Thyroid gland (tissue), 4 donors: Measurements from ENCODE around the gene CSMD2. TPM values are rescaled to one million over a fixed set of nuclear protein-coding genes. Genes with fewer than 3 reads are reported as not detected.

Experiments
- DNase-seq, 2 donors: peaks; one replicate each; pipeline ENCODE4 v3.0.0-alpha.2; 2019
- H3K27ac ChIP-seq, 3 donors: fragments of 200-600 bp; sonication (generic); 1 replicate in 2 of 3; 2 replicates in 1 of 3; pipeline ENCODE4 v1.5.1; 2016 to 2019; ENCODE audit warnings: mild to moderate bottlenecking in 1 of 3, moderate library complexity in 1 of 3
- H3K27me3 ChIP-seq: fragments of 200-600 bp; sonication (generic); one replicate; pipeline ENCODE4 v1.5.1; 2019
- H3K36me3 ChIP-seq, 2 donors: fragments of 200-600 bp; sonication (generic); one replicate each; pipeline ENCODE4 v1.5.1; 2016 to 2019
- H3K4me1 ChIP-seq, 2 donors: fragments of 200-600 bp; sonication (generic); one replicate each; pipeline ENCODE4 v1.5.1; 2017 to 2019
- H3K4me3 ChIP-seq, 3 donors: fragments of 200-600 bp; sonication (generic); replicated peaks in 1 of 3; 1 replicate in 2 of 3; 2 replicates in 1 of 3; pipeline ENCODE4 v1.5.1; 2016; ENCODE audit warnings: mild to moderate bottlenecking in 1 of 3
- H3K9me3 ChIP-seq: fragments of 200-600 bp; sonication (generic); one replicate; pipeline ENCODE4 v1.5.1; 2017
- POLR2A ChIP-seq, 2 donors: fragments of 450-650 bp; IDR thresholded peaks; one replicate each; pipeline ENCODE4 v1.6.1; 2017; ENCODE audit warnings: antibody characterized with exemption in 2 of 2, mild to moderate bottlenecking in 2 of 2, moderate library complexity in 1 of 2
- WGBS, 2 donors: methylation state at CpG; one replicate each; pipeline ENCODE4 v1.1.5; 2017; 5-methylcytosine and 5-hydroxymethylcytosine counted together
- intact Hi-C: fragments of 100-400 bp; cut with DNase I; formaldehyde crosslinking; loops from one replicate; pipeline ENCODE4 v1.15.1; 2023
- total RNA-seq, 4 donors: library from RNA; depleted of rRNA; stranded (reverse); fragments of >200 nt; gene quantifications; one replicate each; pipeline ENCODE4 v1.2.3, GENCODE V29; 2016
- TF ChIP-seq, protein P1 (sequence below), 6 experiments: fragments of 200-600 bp in 3 of 6; fragments of 450-650 bp in 3 of 6; sonication (generic) in 3 of 6; IDR thresholded peaks; one replicate each; pipeline ENCODE4 v1.5.1; 2016 to 2019; ENCODE audit warnings: antibody characterized with exemption in 6 of 6, mild to moderate bottlenecking in 2 of 6, inconsistent platforms in 1 of 6, moderate library complexity in 1 of 6

The CSMD2 gene
- total RNA-seq, 4 donors from 2014 or later = 0.10 to 0.45 (median 0.13) TPM; not detected in 1

GRCh38 chr1:33586795-33587194 is 578.2 kb downstream of the CSMD2 start:
- no peak overlapping the region for H3K4me3 ChIP-seq
- TF ChIP-seq POLR2A (IDR thresholded peaks at IDR 0.05) = no peak
- TF ChIP-seq, protein P1, sequence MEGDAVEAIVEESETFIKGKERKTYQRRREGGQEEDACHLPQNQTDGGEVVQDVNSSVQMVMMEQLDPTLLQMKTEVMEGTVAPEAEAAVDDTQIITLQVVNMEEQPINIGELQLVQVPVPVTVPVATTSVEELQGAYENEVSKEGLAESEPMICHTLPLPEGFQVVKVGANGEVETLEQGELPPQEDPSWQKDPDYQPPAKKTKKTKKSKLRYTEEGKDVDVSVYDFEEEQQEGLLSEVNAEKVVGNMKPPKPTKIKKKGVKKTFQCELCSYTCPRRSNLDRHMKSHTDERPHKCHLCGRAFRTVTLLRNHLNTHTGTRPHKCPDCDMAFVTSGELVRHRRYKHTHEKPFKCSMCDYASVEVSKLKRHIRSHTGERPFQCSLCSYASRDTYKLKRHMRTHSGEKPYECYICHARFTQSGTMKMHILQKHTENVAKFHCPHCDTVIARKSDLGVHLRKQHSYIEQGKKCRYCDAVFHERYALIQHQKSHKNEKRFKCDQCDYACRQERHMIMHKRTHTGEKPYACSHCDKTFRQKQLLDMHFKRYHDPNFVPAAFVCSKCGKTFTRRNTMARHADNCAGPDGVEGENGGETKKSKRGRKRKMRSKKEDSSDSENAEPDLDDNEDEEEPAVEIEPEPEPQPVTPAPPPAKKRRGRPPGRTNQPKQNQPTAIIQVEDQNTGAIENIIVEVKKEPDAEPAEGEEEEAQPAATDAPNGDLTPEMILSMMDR (IDR thresholded peaks at IDR 0.05) = no peak
- no peaks in the 10 kb centered on the region for H3K9me3 ChIP-seq
- no peaks in the 10 kb centered on the region for H3K36me3 ChIP-seq
- H3K4me1 ChIP-seq = no peaks in the 10 kb centered on the region
- H3K27me3 ChIP-seq = no peaks in the 10 kb centered on the region
- intact Hi-C loops = no loop called here
- no peak for DNase-seq
- 92 to 93% methylated on average over 5 of the region's 5 CpGs for WGBS, 2 donors
- no peak overlapping the region for H3K27ac ChIP-seq

- H3K36me3 ChIP-seq = no peaks in the 10 kb centered on the region
- 90 to 97% methylated on average over 4 of the region's 4 CpGs for WGBS, 2 donors
- no peak overlapping the region for H3K4me3 ChIP-seq
- no peaks in the 10 kb centered on the region for H3K4me1 ChIP-seq
- intact Hi-C loops = no loop called here
- no peaks in the 10 kb centered on the region for H3K9me3 ChIP-seq
- H3K27me3 ChIP-seq = no peaks in the 10 kb centered on the region
- TF ChIP-seq, protein P1 (IDR thresholded peaks at IDR 0.05) = no peak
- TF ChIP-seq POLR2A (IDR thresholded peaks at IDR 0.05) = no peak
- no peak overlapping the region for H3K27ac ChIP-seq
- DNase-seq = no peak
Observed at GRCh38 chr1:33586106-33586505, 578.9 kb downstream of the CSMD2 start.

DNA sequence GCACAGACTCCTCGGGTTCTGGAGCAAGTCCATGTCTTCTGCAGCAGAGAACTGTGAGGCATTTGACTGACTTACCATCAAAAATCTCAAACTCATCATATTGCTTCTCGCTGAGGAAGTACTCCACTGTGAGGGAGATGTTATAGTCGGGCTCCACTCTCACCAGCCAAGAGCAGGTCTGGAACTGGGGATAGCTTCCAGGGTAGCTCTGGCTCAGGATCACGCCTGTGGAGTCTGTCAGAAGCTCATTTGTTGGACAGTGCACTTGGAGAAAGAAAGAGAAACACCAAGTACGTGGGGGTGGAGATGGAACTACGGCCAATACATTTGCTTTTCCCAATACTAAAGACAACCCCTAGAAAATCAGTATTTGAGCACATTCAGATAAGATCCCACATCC is 581.5 kb downstream of the CSMD2 start:
- Histone ChIP-seq H3K4me3 (no peak overlapping the region), H3K4me1 (no peaks in the 10 kb centered on the region), H3K9me3 (no peaks in the 10 kb centered on the region), H3K36me3 (no peaks in the 10 kb centered on the region), H3K27me3 (no peaks in the 10 kb centered on the region), H3K27ac (no peak overlapping the region)
- no peak for DNase-seq
- TF ChIP-seq, protein P1 (IDR thresholded peaks at IDR 0.05) = no peak
- TF ChIP-seq POLR2A (IDR thresholded peaks at IDR 0.05) = no peak
- intact Hi-C loops = no loop called here
- 54 to 73% methylated on average over 6 of the region's 6 CpGs for WGBS, 2 donors

DNA sequence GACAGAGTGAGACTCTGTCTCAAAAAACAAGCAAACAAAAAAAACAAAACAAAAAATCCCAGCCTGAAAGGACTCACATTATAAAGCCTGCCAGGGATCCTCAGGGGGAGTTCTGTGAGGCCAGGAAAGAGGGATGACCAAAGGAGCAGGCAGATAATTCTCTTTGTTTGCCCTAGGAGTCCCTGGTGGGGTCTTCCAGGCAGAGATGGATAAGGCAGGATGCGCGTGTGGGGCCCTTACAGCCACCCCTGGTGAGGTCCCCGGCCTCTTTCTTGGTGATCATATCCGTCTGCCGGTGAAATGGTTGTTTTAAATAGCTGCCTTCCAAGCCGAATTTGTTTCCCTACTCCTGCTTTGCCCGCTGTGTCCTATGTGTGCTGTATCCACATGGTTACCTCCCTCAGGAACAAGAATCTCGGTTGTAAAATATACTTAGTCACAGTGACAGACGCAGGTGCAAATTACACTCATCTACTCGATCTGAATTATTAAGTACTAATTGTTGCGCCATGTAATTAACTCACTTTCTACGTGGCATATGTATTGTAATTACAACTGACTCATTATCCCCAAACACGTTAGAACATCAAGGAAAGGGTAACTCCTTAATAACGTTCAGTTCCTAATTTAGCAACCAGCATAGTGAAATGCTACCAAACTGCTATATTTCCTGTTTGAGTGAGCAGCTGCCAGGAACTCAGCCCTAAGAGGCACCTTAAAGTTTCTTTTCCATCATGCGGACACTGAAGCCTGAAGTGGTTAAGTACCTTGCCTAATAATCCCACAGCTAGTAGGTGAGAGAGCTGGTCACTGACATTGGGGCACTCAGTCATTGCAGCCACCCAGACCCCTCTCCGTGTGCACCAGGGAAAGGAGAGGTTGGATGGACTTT is 586.2 kb downstream of the CSMD2 start:
- Histone ChIP-seq H3K4me1 (no peaks in the 10 kb centered on the region), H3K27me3 (no peaks in the 10 kb centered on the region), H3K27ac (no peak overlapping the region), H3K36me3 (no peaks in the 10 kb centered on the region), H3K4me3 (no peak overlapping the region), H3K9me3 (no peaks in the 10 kb centered on the region)
- DNase-seq = no peak
- TF ChIP-seq POLR2A (IDR thresholded peaks at IDR 0.05) = no peak
- TF ChIP-seq, protein P1 (IDR thresholded peaks at IDR 0.05) = no peak
- 55 to 63% methylated on average over 16 of the region's 16 CpGs for WGBS, 2 donors
- intact Hi-C loops = no loop called here

GRCh38 chr1:33577663-33578062 is 587.4 kb downstream of the CSMD2 start:
- WGBS, 2 donors = 85 to 88% methylated on average over 9 of the region's 9 CpGs
- Histone ChIP-seq H3K9me3 (no peaks in the 10 kb centered on the region), H3K4me1 (no peaks in the 10 kb centered on the region), H3K4me3 (no peak overlapping the region), H3K27ac (no peak overlapping the region), H3K27me3 (no peaks in the 10 kb centered on the region), H3K36me3 (no peaks in the 10 kb centered on the region)
- DNase-seq = no peak
- intact Hi-C loops = no loop called here
- TF ChIP-seq, protein P1 (IDR thresholded peaks at IDR 0.05) = no peak
- TF ChIP-seq POLR2A (IDR thresholded peaks at IDR 0.05) = no peak
